SKM-1 (cell line): ENCODE data around the gene ATP9A.

Experiments used
- DNase-seq: peaks from one replicate; lab custom pipeline; 2025; ENCODE audit not compliant: unreplicated experiment; lab: John Stamatoyannopoulos, UW

The ATP9A gene

GRCh38 chr20:51609251-51609650 lies 158.9 kb downstream of the ATP9A start:
- no peak for DNase-seq

DNA sequence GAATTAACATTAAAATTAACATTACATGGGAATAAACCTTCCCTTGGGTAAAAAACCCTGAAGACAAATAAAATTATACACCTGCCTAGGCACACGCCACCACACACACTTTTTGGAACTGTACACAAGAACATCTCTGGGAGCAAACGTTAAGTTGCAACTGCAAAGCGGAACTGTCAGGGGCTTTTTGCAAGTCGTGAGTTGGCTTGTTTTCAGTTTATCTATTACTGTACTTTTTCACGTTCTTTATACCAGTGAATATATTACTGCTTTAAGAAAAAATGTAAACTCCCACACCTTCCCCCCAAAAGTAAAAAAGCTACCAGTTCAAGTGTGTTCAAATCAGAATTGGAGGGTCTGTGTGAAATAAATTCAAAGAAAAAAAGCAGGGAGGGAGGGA lies 160.1 kb downstream of the ATP9A start:
- no peak for DNase-seq

- no peak for DNase-seq
Observed at GRCh38 chr20:51607170-51607569, 161.0 kb downstream of the ATP9A start.

- DNase-seq = no peak
Observed at GRCh38 chr20:51604851-51605250, 163.3 kb downstream of the ATP9A start.

- DNase-seq = no peak
Observed at GRCh38 chr20:51602131-51602530, 166.1 kb downstream of the ATP9A start.

DNA sequence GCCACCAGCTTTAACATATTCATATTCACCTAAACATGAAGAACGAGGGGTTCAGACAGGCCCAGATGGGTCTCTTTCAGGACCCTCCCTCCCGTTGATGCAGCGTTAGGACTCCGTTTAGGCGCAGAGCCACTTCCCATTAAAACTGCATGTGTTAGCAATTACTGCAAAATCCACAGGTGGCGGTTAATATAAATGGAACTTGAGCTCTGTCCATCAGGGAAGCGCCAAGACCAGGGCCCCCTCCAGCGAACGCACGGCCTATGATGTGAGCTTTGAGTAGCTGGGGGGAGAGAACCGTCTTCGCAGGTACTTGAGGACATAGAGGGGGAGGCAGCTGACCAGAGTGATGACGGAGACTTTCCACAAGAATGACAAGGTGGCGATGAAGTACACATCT lies 167.2 kb downstream of the ATP9A start:
- no peak for DNase-seq

DNA sequence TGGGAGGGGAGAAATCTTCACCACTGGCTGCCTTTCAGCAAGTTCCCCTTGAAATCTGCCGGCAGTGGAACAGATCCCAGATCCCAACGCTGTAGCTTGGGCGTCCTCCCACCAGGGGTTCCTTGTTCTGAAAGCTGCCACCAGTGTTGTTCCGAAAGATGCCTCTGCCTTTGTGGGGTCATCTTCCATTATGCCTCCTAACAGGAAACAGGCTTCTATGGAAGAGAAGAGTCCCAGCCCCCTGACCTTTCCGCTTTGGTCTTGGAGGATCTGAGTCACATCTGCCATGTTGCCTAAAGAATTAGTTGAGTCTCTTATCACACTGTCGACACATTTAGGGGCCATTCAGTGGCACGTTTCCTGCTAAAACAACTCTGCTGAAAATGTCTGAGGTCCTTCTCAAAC lies 168.2 kb downstream of the ATP9A start:
- DNase-seq = no peak

GRCh38 chr20:51598556-51598955 lies 169.6 kb downstream of the ATP9A start:
- no peak for DNase-seq

- DNase-seq = no peak
Observed at GRCh38 chr20:51597389-51598231, 170.6 kb downstream of the ATP9A start.

DNA sequence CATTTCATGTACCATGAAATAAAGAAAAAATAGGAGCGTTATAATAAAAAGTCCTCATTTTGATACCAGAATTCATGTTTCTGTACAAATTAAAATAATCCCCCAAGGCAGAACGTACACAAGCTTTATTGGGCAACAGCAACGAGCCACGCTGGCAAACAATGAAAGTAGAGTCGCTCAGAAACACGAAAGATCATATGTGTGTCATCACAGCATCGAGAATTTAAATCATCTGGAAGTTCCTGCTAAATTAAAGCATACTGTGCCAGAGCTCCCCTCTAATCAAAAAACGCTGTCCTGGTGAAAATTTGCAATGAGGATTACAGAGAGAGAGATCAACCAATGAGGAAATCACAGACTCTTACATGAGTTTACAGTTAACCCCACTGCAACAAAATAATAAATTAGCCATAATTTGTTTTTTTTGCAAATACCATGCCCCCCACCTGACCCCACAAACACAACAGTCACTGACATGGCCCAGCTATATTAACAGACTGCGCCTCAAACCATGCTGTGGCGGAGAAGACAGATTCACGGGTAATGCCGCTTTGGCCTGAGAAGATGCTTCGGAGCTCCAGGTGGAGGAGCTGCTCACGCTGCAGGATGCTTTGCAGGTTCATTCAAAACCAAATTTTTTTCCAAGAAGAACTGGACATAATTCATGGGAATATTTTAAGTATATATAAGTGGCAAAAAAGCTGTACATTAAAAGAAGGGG lies 171.4 kb downstream of the ATP9A start:
- no peak for DNase-seq

DNA sequence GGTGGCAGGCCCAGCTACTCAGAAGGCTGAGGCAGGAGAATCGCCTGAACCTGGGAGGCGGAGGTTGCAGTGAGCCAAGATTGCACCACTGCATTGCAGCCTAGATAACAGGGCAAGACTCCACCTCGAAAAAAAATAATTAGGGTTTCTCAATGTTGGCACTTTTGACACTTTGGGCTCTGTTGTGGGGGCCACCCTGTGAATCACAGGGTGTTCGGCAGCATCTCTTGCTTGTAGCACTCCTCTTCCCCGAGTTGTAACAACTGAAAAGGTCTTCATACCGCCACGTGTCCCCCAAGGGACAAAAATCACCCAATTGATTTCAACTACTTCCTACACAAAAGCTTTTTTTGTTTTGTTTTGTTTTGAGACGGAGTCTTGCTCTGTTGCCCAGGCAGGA lies 172.4 kb downstream of the ATP9A start:
- no peak for DNase-seq

GRCh38 chr20:51595058-51595532 lies 173.1 kb downstream of the ATP9A start:
- peak; percentile 84 for DNase-seq

GRCh38 chr20:51594236-51595057 lies 173.7 kb downstream of the ATP9A start:
- DNase-seq = no peak

DNA sequence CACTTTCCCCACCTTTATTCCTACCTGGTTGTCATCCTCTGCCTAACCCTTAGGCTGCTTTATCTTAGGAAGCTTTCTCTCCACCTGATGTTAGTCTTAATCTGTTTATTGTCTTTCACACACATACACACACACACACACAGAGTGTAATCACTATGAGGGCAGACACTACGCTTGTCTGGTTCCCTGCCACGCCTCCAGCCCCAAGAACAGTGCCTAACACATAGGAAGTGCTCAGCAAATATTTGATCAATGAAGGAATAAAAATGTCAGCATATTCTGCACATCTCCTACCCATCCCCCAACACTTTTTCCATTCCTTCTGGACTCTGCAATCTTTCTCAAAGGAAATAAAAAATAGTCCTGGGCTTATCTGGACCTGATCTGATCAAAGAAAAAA lies 174.6 kb downstream of the ATP9A start:
- no peak for DNase-seq

GRCh38 chr20:51592564-51592963 lies 175.6 kb downstream of the ATP9A start:
- no peak for DNase-seq

- no peak for DNase-seq
Observed at GRCh38 chr20:51591871-51592270, 176.3 kb downstream of the ATP9A start.

GRCh38 chr20:51588762-51589161 lies 179.4 kb downstream of the ATP9A start:
- DNase-seq = no peak

DNA sequence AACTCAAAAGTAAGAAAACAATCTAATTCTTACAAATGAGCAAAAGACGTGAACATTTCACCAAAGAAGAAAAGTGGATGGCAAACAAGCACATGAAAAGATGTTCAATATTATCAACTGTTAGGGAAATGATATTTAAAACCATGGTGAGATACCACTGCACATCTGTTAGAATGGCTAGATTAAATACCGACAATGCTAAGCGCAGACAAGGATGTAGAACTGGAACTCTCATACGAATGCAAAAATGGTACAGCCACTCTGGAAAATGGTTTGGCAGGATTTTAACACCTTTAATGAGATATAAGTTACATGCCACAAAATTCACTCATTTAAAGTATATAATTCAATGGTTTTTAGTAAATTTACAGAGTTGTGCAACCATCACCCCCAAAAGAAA lies 181.0 kb downstream of the ATP9A start:
- no peak for DNase-seq

DNA sequence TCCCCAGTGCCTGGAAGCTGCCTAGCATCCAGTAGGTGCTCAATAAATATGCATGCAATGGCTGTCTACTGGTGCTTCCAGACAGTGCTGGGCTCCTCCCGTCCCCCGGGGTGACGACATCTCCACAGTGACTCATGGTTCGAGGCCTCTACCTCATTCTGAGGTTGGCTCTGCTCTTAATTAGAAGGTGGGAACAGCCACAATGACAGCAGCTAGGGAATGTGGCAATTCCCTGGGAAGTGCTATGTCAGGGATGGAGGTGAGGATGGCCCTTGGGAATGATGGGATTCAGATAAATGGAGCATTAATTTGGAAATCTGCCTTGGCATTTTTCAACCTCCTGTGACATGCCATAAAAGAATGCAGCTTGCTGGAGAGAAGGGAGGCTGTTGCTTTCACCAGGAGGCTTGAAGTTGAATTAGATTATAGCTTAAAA lies 182.2 kb downstream of the ATP9A start:
- DNase-seq = no peak

DNA sequence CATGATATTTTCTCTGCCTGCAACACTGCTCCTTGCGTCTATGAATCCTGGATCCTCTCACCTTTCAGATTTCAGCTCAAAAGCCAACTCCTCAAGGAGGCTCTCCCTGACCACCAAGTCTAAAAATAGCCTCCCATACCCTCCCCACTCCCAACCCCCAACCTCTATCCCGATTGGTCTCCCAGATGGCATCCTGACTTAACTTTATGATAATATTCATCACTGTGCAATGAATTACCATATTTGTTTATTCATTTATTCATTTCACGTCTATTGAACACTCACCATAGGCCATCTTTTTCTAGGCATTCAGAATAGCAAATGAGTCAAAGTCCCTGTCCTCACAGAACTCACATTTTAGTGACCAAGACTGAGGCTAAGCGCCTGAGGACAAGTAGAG lies 183.0 kb downstream of the ATP9A start:
- no peak for DNase-seq

DNA sequence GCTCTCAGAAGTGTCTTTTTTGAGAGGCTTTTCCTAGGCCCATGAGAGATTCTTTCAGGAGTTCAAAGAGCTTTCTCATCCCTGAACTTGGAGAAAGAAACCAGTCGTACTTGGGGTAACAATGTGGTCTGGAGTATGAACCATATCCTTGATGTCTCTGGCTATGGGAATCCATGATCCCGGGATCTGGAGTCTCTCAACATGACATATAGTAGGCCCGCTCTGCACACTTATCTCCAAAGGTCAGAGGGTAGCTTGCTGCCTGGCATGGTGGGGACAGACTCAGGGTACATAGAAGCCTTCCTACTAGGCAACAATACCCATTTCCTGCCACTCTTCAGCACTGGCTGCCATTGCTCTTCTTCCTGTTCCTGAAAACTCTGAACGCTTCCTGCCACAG lies 183.5 kb downstream of the ATP9A start:
- DNase-seq = no peak
